Kidney epithelial cell (primary cell): Measurements from ENCODE around the gene ZNF575. TPM values are rescaled to one million over a fixed set of nuclear protein-coding genes. Genes with fewer than 3 reads are reported as not detected.
"Not testable (repeated sequence)": the region's sequence is repeated elsewhere in the genome, so short reads cannot be mapped to it uniquely, and the experiment has no call there.

Experiments used
- DNase-seq: peaks from one replicate; pipeline ENCODE4 v3.0.0-alpha.2; 2010; ENCODE audit warnings: low read depth
- H3K27me3 ChIP-seq: 2 replicates; pipeline ENCODE4 v1.6.0; 2011; ENCODE audit warnings: low read length; ENCODE audit not compliant: control insufficient read depth, insufficient read depth
- H3K36me3 ChIP-seq: 2 replicates; pipeline ENCODE4 v1.5.1; 2011; ENCODE audit warnings: low read length; ENCODE audit not compliant: control insufficient read depth, insufficient read depth
- H3K4me3 ChIP-seq: 2 replicates; pipeline ENCODE4 v1.5.1; 2011; ENCODE audit warnings: low read depth, mild to moderate bottlenecking, control low read depth, low read length
- total RNA-seq: library from RNA; depleted of rRNA; stranded (reverse); fragments of >200 nt; gene quantifications from 2 replicates; pipeline ENCODE4 v1.2.3, GENCODE V29; 2015
- TF ChIP-seq, protein P1 (sequence below): IDR thresholded peaks from 2 replicates; pipeline ENCODE4 v1.5.1; 2011; ENCODE audit warnings: mild to moderate bottlenecking, moderate library complexity, low read length, control low read depth, inconsistent platforms; ENCODE audit not compliant: insufficient read depth, poor library complexity, severe bottlenecking

Gene ZNF575
- total RNA-seq, 1 donor from 2014 or later: not detected

DNA sequence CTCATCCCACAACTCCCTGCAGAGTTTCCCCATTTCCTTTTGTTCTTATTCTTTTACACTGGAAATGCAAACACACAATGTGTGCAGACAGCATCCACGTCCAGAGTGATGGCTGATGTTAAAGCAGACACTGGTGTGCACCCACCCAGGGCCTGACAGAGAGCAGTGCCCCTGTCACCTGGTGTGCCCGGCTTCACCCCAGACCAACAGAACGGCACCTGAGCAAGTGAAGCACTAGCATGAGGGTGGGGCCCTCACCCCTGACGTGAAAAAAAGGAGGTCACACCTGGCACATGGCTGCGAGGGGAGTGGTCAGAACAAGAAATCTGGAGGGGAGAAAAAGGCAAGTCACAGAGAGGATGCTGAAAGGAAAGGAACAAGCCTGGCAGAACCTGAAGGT, 12.3 kb downstream of the ZNF575 start:
- DNase-seq: no peak

DNA sequence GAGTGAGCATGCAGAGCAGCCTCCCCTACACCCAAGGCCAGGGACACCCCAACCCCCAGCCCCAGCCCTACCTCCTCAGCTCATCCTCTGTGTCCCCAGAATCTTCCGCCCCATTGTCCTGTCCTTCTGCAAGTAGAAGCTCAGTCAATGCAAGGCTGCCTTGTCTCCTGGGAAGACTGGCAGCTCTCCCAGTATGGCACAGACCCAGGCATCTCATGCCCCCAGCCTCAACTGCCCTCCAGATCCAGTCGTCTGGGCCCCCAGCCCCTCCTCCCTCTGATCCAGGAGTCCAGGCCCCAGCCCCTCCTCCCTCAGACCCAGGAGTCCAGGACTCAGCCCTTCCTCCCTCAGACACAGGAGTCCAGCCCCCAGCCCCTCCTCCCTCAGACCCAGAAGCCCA, 13.0 kb downstream of the ZNF575 start:
- DNase-seq: no peak
- TF ChIP-seq, protein P1, sequence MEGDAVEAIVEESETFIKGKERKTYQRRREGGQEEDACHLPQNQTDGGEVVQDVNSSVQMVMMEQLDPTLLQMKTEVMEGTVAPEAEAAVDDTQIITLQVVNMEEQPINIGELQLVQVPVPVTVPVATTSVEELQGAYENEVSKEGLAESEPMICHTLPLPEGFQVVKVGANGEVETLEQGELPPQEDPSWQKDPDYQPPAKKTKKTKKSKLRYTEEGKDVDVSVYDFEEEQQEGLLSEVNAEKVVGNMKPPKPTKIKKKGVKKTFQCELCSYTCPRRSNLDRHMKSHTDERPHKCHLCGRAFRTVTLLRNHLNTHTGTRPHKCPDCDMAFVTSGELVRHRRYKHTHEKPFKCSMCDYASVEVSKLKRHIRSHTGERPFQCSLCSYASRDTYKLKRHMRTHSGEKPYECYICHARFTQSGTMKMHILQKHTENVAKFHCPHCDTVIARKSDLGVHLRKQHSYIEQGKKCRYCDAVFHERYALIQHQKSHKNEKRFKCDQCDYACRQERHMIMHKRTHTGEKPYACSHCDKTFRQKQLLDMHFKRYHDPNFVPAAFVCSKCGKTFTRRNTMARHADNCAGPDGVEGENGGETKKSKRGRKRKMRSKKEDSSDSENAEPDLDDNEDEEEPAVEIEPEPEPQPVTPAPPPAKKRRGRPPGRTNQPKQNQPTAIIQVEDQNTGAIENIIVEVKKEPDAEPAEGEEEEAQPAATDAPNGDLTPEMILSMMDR: no peak
- H3K36me3 ChIP-seq: peaks cover 2% of the 10 kb centered on the region
- no peak overlapping the region for H3K4me3 ChIP-seq
- H3K27me3 ChIP-seq: no peaks in the 10 kb centered on the region

More for the DNA sequence above, 12.3 kb downstream of the ZNF575 start:
- Histone ChIP-seq H3K27me3 (no peaks in the 10 kb centered on the region), H3K4me3 (no peak overlapping the region), H3K36me3 (peaks cover 2% of the 10 kb centered on the region)
- TF ChIP-seq, protein P1: no peak

DNA sequence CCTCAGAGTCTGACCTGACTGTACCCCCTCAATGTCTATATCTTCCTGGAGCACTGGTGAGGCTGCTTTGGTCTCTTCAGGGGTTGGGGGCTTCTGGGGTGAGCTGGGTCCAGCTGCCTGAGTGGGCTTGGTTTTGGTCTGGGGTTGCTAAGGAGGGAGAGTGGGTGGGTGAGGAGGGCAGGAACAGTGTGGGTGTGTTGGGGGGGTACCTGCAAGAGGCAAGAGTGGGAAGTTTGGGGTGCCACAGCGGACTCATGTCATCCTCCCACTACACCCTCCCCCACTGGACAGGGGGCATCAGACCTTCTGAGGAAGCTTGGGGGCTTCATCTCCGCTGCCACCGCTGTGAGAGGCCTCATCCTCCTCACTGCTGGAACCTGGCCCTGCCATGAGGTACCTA, 13.6 kb downstream of the ZNF575 start:
- TF ChIP-seq, protein P1: no peak
- Histone ChIP-seq H3K27me3 (no peaks in the 10 kb centered on the region), H3K36me3 (peaks cover 2% of the 10 kb centered on the region), H3K4me3 (no peak overlapping the region)
- no peak for DNase-seq

DNA sequence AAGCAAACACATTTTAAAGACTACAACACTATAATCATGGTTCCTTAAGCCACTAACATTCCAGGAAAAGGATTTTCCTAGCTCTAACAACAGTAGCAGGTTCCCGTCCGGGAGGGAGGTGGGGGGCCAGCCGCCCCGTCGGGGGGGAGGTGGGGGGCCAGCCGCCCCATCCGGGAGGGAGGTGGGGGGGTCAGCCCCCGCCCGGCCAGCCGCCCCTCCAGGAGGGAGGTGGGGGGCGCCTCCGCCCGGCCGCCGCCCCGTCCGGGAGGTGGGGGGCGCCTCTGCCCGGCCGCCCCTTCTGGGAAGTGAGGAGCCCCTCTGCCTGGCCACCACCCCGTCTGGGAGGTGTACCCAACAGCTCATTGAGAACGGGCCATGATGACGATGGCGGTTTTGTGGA, 14.9 kb downstream of the ZNF575 start:
- not testable (repeated sequence) for H3K27me3 ChIP-seq, H3K36me3 ChIP-seq, DNase-seq, H3K4me3 ChIP-seq

DNA sequence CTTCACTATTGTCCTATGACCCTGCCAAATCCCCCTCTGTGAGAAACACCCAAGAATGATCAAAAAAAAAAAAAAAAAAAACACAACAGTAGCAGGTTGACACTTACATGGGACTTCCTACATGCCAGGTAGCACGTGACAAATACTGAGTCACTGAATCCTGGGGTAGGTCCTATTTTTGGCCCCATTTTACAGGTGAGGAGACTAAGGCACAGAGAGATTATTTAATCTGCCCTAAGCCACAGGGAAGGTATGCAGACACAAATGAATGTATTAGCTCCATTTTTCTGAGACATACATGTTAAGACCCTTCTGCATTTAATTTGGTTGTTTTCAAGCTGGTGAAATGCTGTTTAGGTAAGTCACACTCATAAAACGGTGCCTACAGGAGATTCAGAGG, 15.7 kb downstream of the ZNF575 start:
- Histone ChIP-seq H3K27me3 (no peaks in the 10 kb centered on the region), H3K4me3 (no peak overlapping the region), H3K36me3 (peaks cover 2% of the 10 kb centered on the region)
- TF ChIP-seq, protein P1: no peak
- no peak for DNase-seq

DNA sequence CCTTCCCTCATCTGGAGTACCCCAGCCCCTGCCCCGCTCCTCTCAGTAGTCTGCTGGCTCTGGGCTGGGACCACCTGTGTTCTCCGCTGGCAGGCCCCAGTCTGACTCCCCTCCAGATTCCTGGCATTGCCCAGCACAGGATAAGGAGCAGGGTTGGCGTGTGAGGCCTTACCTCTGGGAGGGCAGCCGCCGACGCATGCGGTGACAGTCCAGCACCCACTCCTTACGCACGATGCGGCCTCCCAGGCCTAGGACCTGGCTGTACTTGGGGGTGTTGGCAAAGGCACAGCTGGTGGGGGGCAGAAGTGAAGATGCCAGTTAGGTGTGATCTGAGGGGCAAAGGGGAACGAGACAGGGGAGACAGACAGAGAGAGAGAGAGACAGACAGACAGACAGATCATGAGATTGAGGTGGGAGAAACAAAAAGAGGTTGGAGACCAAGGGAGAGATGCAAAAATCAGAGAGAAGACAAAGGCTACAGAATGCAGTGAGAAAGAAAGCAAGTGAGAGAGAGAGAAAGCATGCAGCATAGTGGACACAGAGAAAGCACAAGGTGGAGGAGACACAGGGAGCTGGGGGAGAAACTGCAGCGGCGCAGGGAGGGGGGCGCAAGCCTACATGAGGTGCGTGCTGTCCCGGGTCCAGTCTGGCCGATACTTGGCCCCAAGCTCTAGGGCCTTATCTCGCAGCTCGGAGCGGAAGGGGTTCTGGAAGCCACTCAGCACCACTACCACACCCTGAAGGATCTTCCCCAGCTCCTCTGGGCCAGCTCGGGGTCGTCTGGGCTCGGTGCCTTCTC, 18.6 kb downstream of the ZNF575 start:
- no peak for DNase-seq
- TF ChIP-seq, protein P1: no peak
- Histone ChIP-seq H3K4me3 (no peak overlapping the region), H3K36me3 (peaks cover 2% of the 10 kb centered on the region), H3K27me3 (no peaks in the 10 kb centered on the region)
